OCI-LY3 (cell line): Measurements from ENCODE around the gene CMPK2.

ENCODE experiments used
- H2AFZ ChIP-seq: fragments of 200-600, 300-600 bp; shearing (Covaris generic); 2 replicates; pipeline ENCODE4 v1.6.0; 2014; ENCODE audit warnings: antibody characterized with exemption, low read depth, low read length
- H3K27ac ChIP-seq: fragments of 200-600, 300-600 bp; sonication (generic); 2 replicates; pipeline ENCODE4 v1.5.1; 2014; ENCODE audit warnings: mild to moderate bottlenecking, low read length, moderate library complexity, mixed read lengths
- H3K27me3 ChIP-seq: fragments of 200-600, 300-600 bp; sonication (generic); 2 replicates; pipeline ENCODE4 v1.6.1; 2014; ENCODE audit warnings: low read depth, low read length, mixed read lengths
- H3K36me3 ChIP-seq: fragments of 200-600, 300-600 bp; sonication (generic); replicated peaks from 2 replicates; pipeline ENCODE3; 2014; ENCODE audit warnings: low read depth, low read length, mixed read lengths
- H3K4me1 ChIP-seq: fragments of 300-600, 200-600 bp; sonication (generic); 2 replicates; pipeline ENCODE4 v1.6.1; 2014; ENCODE audit warnings: low read length, mixed read lengths
- H3K4me2 ChIP-seq: fragments of 200-600, 300-600 bp; sonication (generic); 2 replicates; pipeline ENCODE4 v1.6.1; 2014; ENCODE audit warnings: low read length, mixed read lengths
- H3K4me3 ChIP-seq: fragments of 300-600, 200-600 bp; sonication (generic); 2 replicates; pipeline ENCODE4 v1.5.1; 2014; ENCODE audit warnings: antibody characterized with exemption, mild to moderate bottlenecking, low read length, moderate library complexity
- H3K79me2 ChIP-seq: fragments of 300-600, 200-600 bp; shearing (Covaris generic); 2 replicates; pipeline ENCODE4 v1.6.1; 2014; ENCODE audit warnings: mild to moderate bottlenecking, low read length, mixed read lengths
- H3K9ac ChIP-seq: fragments of 300-600, 200-600 bp; shearing (Covaris generic); 2 replicates; pipeline ENCODE4 v1.6.0; 2014; ENCODE audit warnings: mild to moderate bottlenecking, low read length, moderate library complexity
- H3K9me3 ChIP-seq: fragments of 200-600, 300-600 bp; shearing (Covaris generic); 2 replicates; pipeline ENCODE4 v1.6.1; 2014; ENCODE audit warnings: low read length, mixed read lengths; ENCODE audit not compliant: insufficient read depth
- H4K20me1 ChIP-seq: fragments of 200-600, 300-600 bp; sonication (generic); 2 replicates; pipeline ENCODE4 v1.6.1; 2016; ENCODE audit warnings: low read length, mixed read lengths; ENCODE audit not compliant: insufficient read depth
- CTCF ChIP-seq: fragments of 200-600, 300-600 bp; sonication (generic); IDR thresholded peaks from 2 replicates; pipeline ENCODE4 v1.5.1; 2014; ENCODE audit warnings: antibody characterized with exemption, low read length, low read depth
- EZH2phosphoT487 ChIP-seq: fragments of 200-600 bp; shearing (Covaris generic); IDR thresholded peaks from 2 replicates; pipeline ENCODE4 v1.6.1; 2018; ENCODE audit warnings: antibody characterized with exemption, mixed run types, low read depth

CMPK2 gene

GRCh38 chr2:6893876-6894482 lies 28.3 kb upstream of the CMPK2 start:
- Histone ChIP-seq H3K27me3 (peaks cover 3% of the 10 kb centered on the region; the same call in 1 of the 2 replicates), H3K4me2 (no peak overlapping the region), H3K36me3 (no peaks in the 10 kb centered on the region), H2AFZ (no peak overlapping the region), H3K4me3 (no peak overlapping the region), H3K9ac (no peak overlapping the region), H4K20me1 (no peaks in the 10 kb centered on the region), H3K9me3 (no peaks in the 10 kb centered on the region), H3K27ac (no peak overlapping the region), H3K79me2 (no peaks in the 10 kb centered on the region), H3K4me1 (no peaks in the 10 kb centered on the region)
- TF ChIP-seq CTCF, result no peak
- no peak for TF ChIP-seq EZH2phosphoT487

GRCh38 chr2:6888724-6889123 lies 23.0 kb upstream of the CMPK2 start:
- Histone ChIP-seq H3K4me3 (no peak overlapping the region), H3K9ac (no peak overlapping the region), H3K27me3 (no peaks in the 10 kb centered on the region; the same call in 1 of the 2 replicates), H3K4me1 (no peaks in the 10 kb centered on the region), H3K79me2 (no peaks in the 10 kb centered on the region), H3K9me3 (no peaks in the 10 kb centered on the region), H4K20me1 (no peaks in the 10 kb centered on the region), H3K4me2 (no peak overlapping the region), H3K27ac (no peak overlapping the region), H2AFZ (no peak overlapping the region), H3K36me3 (no peaks in the 10 kb centered on the region)
- TF ChIP-seq EZH2phosphoT487 (no peak), CTCF (no peak)

- Histone ChIP-seq H3K4me3 (no peak overlapping the region), H3K36me3 (no peaks in the 10 kb centered on the region), H3K27ac (no peak overlapping the region), H3K79me2 (no peaks in the 10 kb centered on the region), H4K20me1 (no peaks in the 10 kb centered on the region), H3K4me2 (no peak overlapping the region), H3K9ac (no peak overlapping the region), H3K4me1 (no peaks in the 10 kb centered on the region), H3K27me3 (no peaks in the 10 kb centered on the region; the same call in 1 of the 2 replicates), H2AFZ (no peak overlapping the region), H3K9me3 (no peaks in the 10 kb centered on the region)
- TF ChIP-seq CTCF (no peak), EZH2phosphoT487 (no peak)
Measured at GRCh38 chr2:6887751-6888192, 22.1 kb upstream of the CMPK2 start.

- no peaks in the 10 kb centered on the region for H4K20me1 ChIP-seq
- TF ChIP-seq EZH2phosphoT487 (no peak), CTCF (no peak)
- no peak overlapping the region for H2AFZ ChIP-seq
- no peak overlapping the region for H3K4me3 ChIP-seq
- no peak overlapping the region for H3K27ac ChIP-seq
- no peaks in the 10 kb centered on the region; the same call in 1 of the 2 replicates for H3K27me3 ChIP-seq
- no peaks in the 10 kb centered on the region for H3K4me1 ChIP-seq
- no peaks in the 10 kb centered on the region for H3K79me2 ChIP-seq
- H3K9me3 ChIP-seq, result no peaks in the 10 kb centered on the region
- no peaks in the 10 kb centered on the region for H3K36me3 ChIP-seq
- no peak overlapping the region for H3K9ac ChIP-seq
- no peak overlapping the region for H3K4me2 ChIP-seq
Measured at GRCh38 chr2:6885968-6886367, 20.3 kb upstream of the CMPK2 start.
